ENCODE data around the gene NDUFS5. TPM values are rescaled to one million over a fixed set of nuclear protein-coding genes. Genes with fewer than 3 reads are reported as not detected.

The NDUFS5 gene
- polyA plus RNA-seq, 1 experiment = 223 TPM

- Histone ChIP-seq H3K4me3 (ENCODE audit: low read depth, low read length) (peak within 1 kb of the TSS; percentile 82), H3K36me3 (ENCODE audit: control insufficient read depth, insufficient read depth, low read length) (no peaks in the 10 kb centered on the region; the same call in 1 of the 2 replicates), H3K27me3 (ENCODE audit: control insufficient read depth, insufficient read depth, low read length) (no peaks in the 10 kb centered on the region)
- TF ChIP-seq, protein P1, sequence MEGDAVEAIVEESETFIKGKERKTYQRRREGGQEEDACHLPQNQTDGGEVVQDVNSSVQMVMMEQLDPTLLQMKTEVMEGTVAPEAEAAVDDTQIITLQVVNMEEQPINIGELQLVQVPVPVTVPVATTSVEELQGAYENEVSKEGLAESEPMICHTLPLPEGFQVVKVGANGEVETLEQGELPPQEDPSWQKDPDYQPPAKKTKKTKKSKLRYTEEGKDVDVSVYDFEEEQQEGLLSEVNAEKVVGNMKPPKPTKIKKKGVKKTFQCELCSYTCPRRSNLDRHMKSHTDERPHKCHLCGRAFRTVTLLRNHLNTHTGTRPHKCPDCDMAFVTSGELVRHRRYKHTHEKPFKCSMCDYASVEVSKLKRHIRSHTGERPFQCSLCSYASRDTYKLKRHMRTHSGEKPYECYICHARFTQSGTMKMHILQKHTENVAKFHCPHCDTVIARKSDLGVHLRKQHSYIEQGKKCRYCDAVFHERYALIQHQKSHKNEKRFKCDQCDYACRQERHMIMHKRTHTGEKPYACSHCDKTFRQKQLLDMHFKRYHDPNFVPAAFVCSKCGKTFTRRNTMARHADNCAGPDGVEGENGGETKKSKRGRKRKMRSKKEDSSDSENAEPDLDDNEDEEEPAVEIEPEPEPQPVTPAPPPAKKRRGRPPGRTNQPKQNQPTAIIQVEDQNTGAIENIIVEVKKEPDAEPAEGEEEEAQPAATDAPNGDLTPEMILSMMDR (IDR thresholded peaks at IDR 0.05; ENCODE audit: insufficient read depth, low read depth, low read length) = no peak
- POLR2A ChIA-PET = no interaction called here
- peak; percentile 72 for DNase-seq (ENCODE audit: low read depth)
- CTCF ChIA-PET = interaction anchor here (1.9 kb wide), 1 partner anchor 101 kb away, joined by 6 read pairs; no protein-coding TSS in a partner anchor
Measured at GRCh38 chr1:38990738-38991637, 35.2 kb upstream of the NDUFS5 start, which contains the start of gene AKIRIN1. Gene AKIRIN1, plus strand, starts transcription at chr1:38991276. Its CDS starts 105 bp downstream, at chr1:38991381.

GRCh38 chr1:38991638-38992411 is 34.3 kb upstream of the NDUFS5 start:
- no peaks in the 10 kb centered on the region; the same call in 1 of the 2 replicates for H3K36me3 ChIP-seq (ENCODE audit: control insufficient read depth, insufficient read depth, low read length)
- no peak for DNase-seq (ENCODE audit: low read depth)
- peak overlapping the region; percentile 82 for H3K4me3 ChIP-seq (ENCODE audit: low read depth, low read length)
- ChIA-PET POLR2A (no interaction called here), CTCF (interaction anchor here (1.8 kb wide), 1 partner anchor 107 kb away, joined by 4 read pairs; no protein-coding TSS in a partner anchor)
- H3K27me3 ChIP-seq (ENCODE audit: control insufficient read depth, insufficient read depth, low read length) = no peaks in the 10 kb centered on the region
- TF ChIP-seq, protein P1 (IDR thresholded peaks at IDR 0.05; ENCODE audit: insufficient read depth, low read depth, low read length) = no peak

DNA sequence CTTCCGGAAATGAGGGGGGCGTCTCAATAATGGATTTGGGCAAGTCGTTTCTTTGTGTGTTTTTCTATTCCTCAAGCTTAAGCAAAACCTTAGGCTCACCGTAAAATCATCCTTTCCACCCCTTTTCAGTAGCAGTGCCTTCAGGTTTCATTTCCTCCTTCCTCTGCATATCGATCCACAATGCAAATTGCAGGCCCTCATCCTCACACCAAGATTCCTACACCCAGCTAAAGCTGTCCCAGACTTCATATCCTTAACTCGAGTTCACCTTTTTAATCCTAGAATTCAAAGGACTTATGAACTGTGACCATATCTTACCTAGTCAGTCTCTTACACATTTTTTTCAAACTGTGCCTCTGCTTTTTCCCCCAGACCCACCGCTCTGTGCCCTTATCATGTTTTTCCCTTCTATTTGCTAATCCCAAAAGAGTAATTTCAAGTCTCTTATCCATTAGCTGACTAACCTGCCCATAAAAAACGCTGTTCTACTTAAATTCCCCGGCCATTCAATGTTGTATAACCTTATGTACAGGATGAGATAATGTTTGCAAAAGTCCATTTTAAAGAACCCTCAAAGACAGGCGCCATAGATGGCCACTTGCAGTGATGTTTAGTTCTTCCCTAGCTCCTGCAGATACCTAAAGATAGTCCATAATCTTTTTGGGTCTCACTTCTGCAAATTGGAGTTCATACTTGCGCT is 33.6 kb upstream of the NDUFS5 start:
- Histone ChIP-seq H3K4me3 (ENCODE audit: low read depth, low read length) (peak overlapping the region; percentile 82), H3K27me3 (ENCODE audit: control insufficient read depth, insufficient read depth, low read length) (no peaks in the 10 kb centered on the region), H3K36me3 (ENCODE audit: control insufficient read depth, insufficient read depth, low read length) (no peaks in the 10 kb centered on the region; the same call in 1 of the 2 replicates)
- TF ChIP-seq, protein P1 (IDR thresholded peaks at IDR 0.05; ENCODE audit: insufficient read depth, low read depth, low read length) = no peak
- ChIA-PET CTCF (interaction anchor here (1.8 kb wide), 1 partner anchor 106 kb away, joined by 4 read pairs; no protein-coding TSS in a partner anchor), POLR2A (no interaction called here)
- DNase-seq (ENCODE audit: low read depth) = no peak

DNA sequence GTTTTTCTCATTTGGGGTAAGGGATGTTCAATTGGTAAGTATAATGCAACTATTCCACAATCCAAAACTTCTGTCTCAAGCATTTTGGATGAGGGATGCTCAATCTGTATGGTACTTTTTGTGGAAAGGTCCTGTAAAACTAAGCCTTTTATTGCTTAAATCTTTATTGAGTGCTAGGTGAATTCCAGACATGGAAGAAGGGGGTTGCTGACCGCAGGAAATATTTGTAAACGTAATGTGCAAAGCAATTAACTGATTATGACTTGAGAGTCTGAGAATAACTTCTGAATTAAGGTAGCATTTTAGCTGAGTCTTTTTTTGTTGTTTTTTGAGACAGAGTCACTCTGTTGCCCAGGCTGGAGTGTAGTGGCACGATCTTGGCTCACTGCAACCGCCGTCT is 32.0 kb upstream of the NDUFS5 start:
- peak; percentile 16 for DNase-seq (ENCODE audit: low read depth)
- no peak overlapping the region for H3K4me3 ChIP-seq (ENCODE audit: low read depth, low read length)
- ChIA-PET POLR2A (no interaction called here), CTCF (no interaction called here)
- H3K36me3 ChIP-seq (ENCODE audit: control insufficient read depth, insufficient read depth, low read length) = peaks cover 3% of the 10 kb centered on the region; the same call in 1 of the 2 replicates
- H3K27me3 ChIP-seq (ENCODE audit: control insufficient read depth, insufficient read depth, low read length) = no peaks in the 10 kb centered on the region
- TF ChIP-seq, protein P1 (IDR thresholded peaks at IDR 0.05; ENCODE audit: insufficient read depth, low read depth, low read length) = no peak
